Measurements from ENCODE around the gene ABI2. TPM values are rescaled to one million over a fixed set of nuclear protein-coding genes. Genes with fewer than 3 reads are reported as not detected.

The ABI2 gene
- total RNA-seq, 1 experiment from 2014 or later: 141 TPM

GRCh38 chr2:203280428-203281064 lies 47.6 kb upstream of the ABI2 start:
- no peak overlapping the region for H3K27ac ChIP-seq (ENCODE audit: insufficient read length, low read depth, low read length)
- no peak overlapping the region for H2BK5ac ChIP-seq (ENCODE audit: insufficient read length, low read length)
- H3K4me2 ChIP-seq (ENCODE audit: insufficient read depth, insufficient read length, low read length): no peak overlapping the region
- no peak overlapping the region for H2AK5ac ChIP-seq (ENCODE audit: insufficient read length, low read length)
- H3K4ac ChIP-seq (ENCODE audit: low read depth, low read length): no peak overlapping the region
- H3K27me3 ChIP-seq (ENCODE audit: insufficient read depth, low read length): no peaks in the 10 kb centered on the region
- H3K9me3 Mint-ChIP-seq: no peaks in the 10 kb centered on the region
- H4K5ac ChIP-seq (ENCODE audit: insufficient read length, low read depth, low read length): no peak overlapping the region
- H3K18ac ChIP-seq (ENCODE audit: insufficient read length, low read depth, low read length): no peak overlapping the region
- no peak overlapping the region for H2BK120ac ChIP-seq (ENCODE audit: low read depth, low read length, poor library complexity, severe bottlenecking)
- peaks cover 2 to 49% (median 40%) of the 10 kb centered on the region in 3 experiments; a peak in 6 of 7 replicates for H3K36me3 Mint-ChIP-seq (ENCODE audit: insufficient read depth in 1 of 3, low read depth in 3 of 3)
- no peak overlapping the region for H3K56ac ChIP-seq (ENCODE audit: insufficient read length, low read depth, low read length)
- H3T11ph ChIP-seq (ENCODE audit: low read length): no peak overlapping the region
- no peaks in the 10 kb centered on the region for H3K79me1 ChIP-seq (ENCODE audit: insufficient read depth, low read depth, low read length, poor library complexity, severe bottlenecking)
- H2AFZ ChIP-seq (ENCODE audit: low read length): no peak overlapping the region
- no peak overlapping the region for H2BK12ac ChIP-seq (ENCODE audit: insufficient read length, low read depth, low read length)
- H4K91ac ChIP-seq (ENCODE audit: insufficient read length, low read depth, low read length): no peak overlapping the region
- peak overlapping the region in 1 of 3 experiments; percentile 36; a peak in 1 of 7 replicates for H3K27ac Mint-ChIP-seq
- H2BK20ac ChIP-seq (ENCODE audit: low read depth, low read length, poor library complexity, severe bottlenecking): no peak overlapping the region
- WGBS (ENCODE audit: extremely low coverage, insufficient read length, low lambda C conversion rate): no CpG with 5 or more reads among the region's 6 CpGs
- no peak overlapping the region for H3K4me3 Mint-ChIP-seq
- no peak overlapping the region for H3K14ac ChIP-seq (ENCODE audit: insufficient read depth, low read length)
- no peaks in the 10 kb centered on the region for H3K9me3 ChIP-seq (ENCODE audit: control insufficient read depth, low read depth, low read length)
- no peaks in the 10 kb centered on the region for H3K4me1 Mint-ChIP-seq
- no peaks in the 10 kb centered on the region for H3K23me2 ChIP-seq (ENCODE audit: insufficient read length, low read depth, low read length, poor library complexity, severe bottlenecking)
- H3K9ac ChIP-seq (ENCODE audit: extremely low read depth, insufficient read length, low read length): no peak overlapping the region
- H3K23ac ChIP-seq (ENCODE audit: insufficient read length, low read depth, low read length): no peak overlapping the region
- no peak for TF ChIP-seq CTCF (conservative IDR thresholded peaks at IDR 0.05)
- H3K27me3 Mint-ChIP-seq (ENCODE audit: low read depth): no peaks in the 10 kb centered on the region
- DNase-seq: no peak
- no peak overlapping the region for H2BK15ac ChIP-seq (ENCODE audit: low read depth, low read length)
- H3K79me2 ChIP-seq (ENCODE audit: insufficient read depth, low read length): no peaks in the 10 kb centered on the region
- H3K4me1 ChIP-seq (ENCODE audit: insufficient read depth, low read length): no peaks in the 10 kb centered on the region
- no peak overlapping the region for H4K8ac ChIP-seq (replicated peaks; ENCODE audit: insufficient read length, low read depth, low read length)
- H4K20me1 ChIP-seq (ENCODE audit: control insufficient read depth, insufficient read depth, insufficient read length): no peaks in the 10 kb centered on the region
